Amniotic stem cell (primary cell): ENCODE results near the gene APBB1.
"Not testable (repeated sequence)": the region's sequence is repeated elsewhere in the genome, so short reads cannot be mapped to it uniquely, and the experiment has no call there.

Experiments used
- DNase-seq: peaks from one replicate; lab custom pipeline; 2025; lab: John Stamatoyannopoulos, UW

Gene APBB1

DNA sequence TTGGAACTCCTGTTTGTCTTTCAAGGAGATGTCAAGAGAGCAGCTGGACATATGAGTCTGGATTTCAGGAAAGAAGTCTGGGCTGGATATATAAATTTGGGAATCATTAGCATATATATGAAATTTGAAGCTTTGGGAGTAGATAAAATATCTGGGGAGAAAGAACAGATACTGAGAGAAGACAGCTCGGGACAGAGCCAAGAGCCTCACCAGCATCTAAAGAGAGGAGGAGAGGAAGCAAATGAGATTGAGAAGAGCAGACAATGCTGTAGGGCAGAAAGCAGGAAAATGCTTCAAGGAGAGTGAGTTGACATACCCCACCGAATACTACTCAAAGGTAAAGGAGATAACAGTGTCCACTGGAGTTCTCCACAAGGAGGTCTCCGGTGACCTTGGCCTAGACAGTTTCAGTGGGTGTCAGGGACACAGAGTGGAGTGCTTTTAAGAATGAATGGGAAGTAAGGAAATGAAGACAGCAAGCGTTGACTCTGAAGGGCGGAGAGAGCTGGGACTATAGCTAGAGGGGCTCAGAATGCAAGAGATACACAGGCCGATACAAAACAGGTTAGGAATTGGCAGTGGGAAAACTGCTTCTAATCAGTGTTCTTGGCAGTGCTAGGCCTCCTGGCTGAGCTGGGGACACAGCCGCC lies 862 bp downstream of the APBB1 start:
- no peak for DNase-seq

DNA sequence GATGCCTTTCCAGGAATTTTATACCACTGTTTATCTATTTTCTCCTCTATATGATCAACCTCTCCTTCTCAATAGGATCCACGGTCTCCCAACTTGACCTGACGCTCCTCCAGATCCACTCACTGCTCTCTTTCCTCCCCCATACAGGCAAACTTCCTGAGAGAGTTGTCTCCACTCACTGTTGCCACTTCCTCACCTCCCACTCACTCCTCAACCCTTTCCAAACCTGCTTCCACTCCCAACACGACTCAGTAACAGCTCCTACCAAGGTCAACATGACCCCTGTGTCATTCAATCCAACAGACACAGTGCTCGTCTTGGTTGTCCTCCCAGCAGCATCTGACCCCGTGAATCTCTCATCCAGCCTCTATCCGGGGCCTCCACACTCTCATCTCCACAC lies 3.1 kb downstream of the APBB1 start:
- no peak for DNase-seq

DNA sequence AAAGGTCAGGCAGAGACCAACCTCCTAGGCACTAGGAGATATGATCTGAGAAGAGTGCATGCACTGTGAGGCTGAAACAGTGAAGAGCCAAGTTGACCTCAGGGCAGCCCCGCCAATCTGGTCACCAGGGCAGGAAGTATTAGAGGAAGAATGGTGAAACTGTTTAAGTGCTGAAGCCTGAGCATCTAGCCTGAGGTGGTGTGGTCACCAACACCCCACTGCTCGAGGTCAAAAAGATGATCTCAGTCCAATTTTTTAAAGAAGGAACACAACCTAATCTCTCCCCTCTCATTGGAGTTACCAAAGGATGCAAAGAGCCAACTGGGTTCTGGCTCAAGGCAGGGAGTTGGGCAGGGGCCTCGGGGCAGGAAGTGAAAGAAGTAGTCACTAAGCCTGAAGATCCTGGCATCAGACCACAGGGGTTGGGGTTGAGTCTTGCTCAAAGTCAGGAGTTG lies 4.0 kb downstream of the APBB1 start:
- DNase-seq = no peak

DNA sequence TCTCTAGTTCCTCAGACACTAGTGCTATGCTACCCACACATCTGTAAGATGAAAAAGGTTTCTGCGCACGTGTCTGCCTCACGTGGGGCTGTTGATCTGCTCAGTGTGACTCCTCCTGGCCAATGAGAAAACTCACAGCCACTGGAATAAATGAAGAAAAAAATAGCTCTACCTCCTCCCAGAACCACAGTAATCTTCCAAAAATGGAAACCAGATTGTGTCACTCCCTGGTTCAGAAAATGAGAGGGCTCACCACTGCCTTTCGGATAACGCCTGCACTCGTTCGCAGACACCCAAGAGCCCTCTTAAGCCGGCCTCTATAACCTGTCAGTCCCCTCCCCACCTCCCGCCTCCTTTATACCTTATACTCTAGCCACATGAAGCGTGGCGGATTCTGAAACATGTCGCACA lies 5.1 kb downstream of the APBB1 start:
- DNase-seq = no peak

DNA sequence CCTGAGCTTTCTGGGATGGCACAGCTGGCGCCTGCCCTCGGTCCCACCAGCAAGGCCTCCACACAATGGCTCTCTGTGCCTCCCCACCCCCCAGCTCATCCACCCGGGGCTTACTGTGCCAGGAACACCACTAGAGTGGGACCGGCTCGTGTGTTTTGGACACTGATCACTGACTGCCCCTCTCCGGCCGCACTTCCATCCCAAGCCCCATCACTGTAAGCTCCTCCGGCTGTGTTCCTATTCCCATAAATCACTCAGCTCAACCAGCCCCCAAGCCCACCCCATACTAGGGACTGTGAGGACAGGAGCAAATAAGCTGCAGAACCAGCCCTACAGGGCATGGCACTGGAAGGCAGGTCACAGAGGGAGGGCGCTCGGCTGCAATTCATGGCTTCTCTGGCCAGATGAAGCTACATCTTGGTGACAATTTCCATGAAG lies 7.3 kb downstream of the APBB1 start:
- DNase-seq = no peak

DNA sequence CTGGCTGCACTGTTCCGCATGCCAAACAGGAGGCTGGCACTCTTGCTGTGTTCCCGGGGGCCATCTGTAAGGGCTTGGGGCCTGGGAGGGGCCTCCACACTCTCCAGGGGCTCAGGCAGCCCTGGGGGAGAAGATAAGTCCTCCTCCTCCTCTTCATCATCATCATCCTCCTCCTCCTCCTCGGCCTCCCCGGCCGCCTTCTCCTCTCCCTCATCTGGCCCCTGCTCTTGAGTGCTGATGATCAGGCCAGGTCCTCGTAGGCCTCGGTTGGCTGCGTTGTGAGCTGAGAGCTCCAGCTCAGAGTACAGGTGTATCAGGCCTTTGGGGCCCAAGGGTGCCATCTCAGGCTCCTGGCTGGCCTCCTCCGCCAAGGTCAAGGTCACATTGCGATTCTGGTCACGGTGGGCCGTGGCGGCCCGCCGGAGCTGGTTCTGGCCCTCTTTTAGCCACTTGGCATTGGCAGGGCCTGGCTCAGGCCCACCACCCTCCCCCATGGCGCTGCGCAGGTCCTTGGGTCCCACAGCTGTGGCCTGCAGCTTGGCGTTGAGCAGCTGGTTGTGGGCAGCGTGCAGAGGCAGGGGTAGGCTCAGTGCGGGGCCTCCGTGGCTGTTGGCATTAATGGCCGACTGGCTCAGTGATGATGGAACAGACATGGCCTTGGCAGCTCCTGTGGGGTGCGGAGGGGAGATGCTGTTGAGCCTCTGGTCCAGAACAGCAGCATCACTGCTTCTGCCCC lies 8.0 kb downstream of the APBB1 start:
- no peak for DNase-seq

DNA sequence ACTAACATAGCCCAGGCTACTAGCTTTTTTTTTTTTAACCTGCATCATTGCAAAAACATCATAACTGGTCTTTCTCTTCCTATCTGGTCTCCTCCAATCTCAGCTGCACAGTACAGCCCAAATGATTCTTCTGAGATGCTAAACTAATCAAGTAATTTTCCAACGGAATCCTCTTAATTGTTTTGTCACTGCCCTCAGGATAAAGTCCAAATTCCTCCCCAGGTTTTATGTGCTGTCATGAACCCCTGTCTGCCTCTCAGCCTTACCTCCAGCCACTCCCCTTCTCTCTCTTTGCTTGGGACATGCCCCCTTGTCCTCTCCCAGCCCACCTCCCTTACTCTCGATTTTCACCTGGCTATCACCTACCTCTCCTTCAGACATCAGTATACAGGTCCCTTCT lies 12.5 kb downstream of the APBB1 start:
- no peak for DNase-seq

DNA sequence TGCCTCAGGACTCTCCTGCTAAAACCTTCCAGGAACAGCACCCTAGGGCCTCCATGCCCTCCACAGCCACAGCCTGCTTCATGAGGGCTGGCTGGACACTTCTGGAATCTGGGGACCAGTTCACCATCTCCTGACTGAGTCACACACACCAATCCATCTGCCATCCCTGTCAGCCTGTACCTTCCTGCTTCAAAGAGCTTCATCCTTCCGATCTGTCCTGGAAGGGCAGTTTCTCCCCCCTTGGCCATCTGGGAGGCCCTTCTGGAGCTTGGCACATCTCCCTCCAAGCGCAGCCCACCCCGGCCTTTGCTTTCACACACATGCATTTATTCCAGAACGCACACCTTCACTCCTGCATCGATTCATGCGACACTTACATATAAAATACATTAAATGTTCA lies 13.0 kb downstream of the APBB1 start:
- no peak for DNase-seq

DNA sequence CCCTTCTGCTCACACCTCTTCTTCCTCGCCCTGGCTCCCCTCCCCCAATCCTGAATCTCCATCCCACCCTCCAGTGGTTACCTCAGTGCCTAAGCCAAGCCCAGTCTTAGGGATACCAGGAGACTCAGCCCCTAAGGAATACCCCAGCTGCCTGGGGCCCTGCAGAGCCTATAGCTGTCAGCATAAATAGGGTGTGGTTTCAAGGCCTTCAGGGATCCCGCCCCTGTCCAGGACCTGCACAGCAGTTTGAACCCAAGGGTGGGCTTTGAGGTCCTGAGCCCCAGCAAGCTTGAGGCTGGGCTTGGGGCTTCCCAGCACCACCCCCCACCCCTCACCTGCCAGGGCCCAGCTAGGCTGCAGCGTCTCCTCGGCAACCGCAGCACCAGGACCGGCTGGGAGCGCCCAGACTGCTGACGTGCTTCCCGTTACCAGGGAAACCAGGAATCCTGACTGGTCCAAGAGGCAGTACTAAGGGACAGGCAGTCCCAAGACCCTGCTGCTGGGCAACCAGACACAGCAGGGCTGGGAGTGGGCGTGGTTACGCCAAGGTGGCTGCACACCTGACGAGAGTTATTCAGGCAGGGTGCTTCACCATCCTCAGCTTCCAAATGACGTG lies 13.7 kb downstream of the APBB1 start:
- no peak for DNase-seq

DNA sequence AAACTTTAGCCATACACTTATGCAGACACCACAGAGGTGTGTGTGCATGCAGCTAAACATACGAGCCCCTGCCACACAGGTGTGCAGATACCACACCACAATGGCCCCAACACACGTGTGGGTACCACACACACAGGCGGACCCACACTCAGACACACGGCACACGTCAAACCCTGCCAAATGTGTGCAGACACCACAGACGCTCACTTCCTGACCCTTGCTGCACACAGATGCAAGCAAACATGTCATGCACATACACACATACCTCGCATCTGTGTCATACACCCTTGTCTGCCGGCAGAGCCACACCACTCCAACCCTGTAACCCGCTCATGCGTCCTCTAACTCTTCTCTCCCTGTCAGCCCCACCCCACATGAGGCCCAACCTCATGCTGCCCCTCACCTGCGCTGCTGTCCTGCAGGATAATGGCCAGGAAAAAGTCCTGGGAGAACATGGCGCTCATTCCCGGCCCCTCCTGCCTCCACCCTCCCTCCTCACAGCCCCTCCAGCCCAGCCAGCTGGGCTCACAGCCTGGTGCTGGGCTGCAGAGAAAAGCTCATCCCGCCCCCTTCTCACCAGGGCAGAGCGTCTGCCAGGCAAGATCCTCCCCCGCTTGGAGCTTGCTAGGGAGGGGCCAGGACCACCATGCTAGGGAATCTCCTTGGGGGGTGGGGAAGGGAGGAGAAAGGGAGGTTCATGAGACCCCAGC lies 14.4 kb downstream of the APBB1 start:
- no peak for DNase-seq

DNA sequence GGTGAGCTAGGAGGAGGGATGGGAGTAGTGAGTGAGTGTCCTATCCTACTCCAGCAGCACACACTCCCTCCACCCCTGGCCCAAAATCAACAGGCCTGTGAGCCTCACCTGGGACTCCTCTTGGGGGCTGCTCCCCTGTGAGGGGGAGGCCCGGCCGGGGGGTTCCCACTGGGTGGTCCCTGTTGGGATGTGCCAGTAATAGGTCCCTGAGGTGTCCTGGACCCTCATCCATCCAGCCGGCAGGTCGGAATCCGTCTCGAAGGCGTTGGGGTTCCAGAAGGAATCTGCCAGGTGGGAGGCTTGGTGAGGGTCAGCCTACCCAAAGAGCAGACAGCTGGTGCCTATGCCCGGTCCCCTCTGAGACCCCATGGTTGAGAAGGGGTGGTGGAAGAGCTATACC lies 15.4 kb downstream of the APBB1 start:
- DNase-seq = no peak

DNA sequence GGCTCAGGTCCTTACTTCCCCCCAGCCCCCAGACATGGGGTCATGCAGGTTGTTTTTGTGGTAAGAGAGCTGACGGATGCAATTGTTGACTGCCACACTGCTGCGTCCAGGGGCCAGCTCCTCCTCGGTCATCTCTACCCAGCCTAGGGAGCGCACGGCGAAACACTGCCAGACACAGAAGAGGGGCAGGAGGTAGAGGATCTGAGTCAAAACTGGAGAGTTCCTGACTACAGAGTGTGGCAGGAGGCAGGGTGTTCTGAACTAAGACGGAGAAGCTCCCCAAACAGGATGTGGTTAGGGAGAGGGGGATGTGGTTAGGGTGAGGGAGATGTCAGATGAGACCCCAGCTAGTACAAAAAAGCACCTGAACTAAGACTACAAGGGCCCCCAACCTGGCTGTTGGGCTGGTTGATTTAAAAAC lies 16.3 kb downstream of the APBB1 start:
- DNase-seq = no peak

DNA sequence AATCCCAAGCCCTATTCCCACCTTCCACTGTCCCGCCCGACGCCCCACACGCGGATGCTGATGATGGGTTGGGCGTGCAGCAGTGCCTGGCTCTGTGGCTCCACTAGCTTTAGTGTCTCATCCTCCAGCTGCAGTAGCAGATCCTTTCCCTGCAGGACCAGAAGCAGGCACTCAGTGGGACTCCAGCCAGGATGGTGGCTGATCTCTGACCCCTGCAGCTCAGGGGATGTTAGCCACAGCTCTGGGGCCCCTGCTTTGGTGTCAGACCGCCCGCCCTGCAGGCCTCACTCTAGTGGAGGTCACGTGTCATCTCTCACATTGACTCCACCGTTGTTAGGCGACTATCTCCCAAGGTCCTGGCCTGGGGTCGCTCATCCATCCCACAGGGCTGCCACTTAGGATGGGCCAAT lies 16.8 kb downstream of the APBB1 start:
- DNase-seq = no peak

DNA sequence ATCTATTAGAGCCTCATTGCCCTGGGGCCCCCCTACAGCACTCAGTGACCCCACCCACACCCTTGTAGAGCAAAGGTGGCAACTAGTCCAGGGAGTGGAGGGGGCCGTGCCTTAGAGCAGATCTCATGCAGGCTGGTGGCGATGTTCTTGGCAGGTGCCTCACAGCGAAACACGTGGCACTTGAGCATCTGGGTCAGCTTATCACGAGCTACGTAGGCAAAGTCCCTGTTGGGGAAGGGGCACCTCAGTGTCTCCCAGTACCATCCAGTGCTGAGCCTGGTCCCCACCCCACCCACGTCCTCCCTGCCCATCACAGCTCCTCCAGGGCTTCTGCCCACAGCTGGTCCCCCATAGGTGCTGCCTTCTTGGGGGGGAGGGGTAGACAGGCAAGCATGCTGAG lies 17.4 kb downstream of the APBB1 start:
- DNase-seq = no peak

DNA sequence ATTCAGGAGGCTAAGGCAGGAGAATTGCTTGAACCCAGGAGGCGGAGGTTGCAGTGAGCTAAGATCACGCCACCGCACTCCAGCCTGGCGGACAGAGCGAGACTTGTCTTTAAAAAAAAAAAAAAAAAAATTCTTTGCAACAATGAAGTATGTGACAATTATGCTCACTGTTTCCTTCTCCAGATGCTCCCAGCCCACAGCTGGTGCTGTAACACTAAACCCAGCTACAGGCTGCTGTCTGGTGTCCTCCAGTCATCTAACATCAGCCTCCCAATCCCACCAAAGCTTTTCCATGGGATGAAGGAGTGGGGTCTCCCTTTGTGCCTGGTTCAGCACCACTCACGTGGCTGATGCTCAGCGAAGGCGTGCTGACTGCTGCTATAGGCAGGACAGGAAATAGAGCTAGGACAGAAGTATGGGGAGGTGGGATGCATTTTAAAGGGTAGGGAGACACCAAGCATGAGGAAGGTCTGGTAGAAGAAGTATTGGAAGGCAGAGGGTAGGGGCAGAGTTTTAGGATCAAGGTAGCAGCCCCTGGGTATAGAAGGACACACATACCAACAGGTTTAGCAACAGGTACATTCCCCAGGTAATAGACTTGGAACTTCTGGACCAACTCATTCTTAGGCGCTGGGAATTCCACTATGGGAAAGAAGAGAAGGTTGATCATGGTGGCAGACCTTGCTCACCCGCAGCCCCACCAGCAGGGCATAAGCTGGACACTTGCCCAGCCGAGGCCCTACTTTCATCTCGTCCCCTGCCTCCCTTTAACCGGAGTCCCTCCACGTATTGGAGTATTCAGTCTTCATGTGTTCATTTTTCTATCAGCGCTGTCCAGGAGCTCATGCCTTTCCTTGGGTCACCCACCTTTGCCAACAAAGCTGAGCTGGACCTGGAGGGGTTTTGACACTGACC lies 18.2 kb downstream of the APBB1 start:
- DNase-seq = no peak

DNA sequence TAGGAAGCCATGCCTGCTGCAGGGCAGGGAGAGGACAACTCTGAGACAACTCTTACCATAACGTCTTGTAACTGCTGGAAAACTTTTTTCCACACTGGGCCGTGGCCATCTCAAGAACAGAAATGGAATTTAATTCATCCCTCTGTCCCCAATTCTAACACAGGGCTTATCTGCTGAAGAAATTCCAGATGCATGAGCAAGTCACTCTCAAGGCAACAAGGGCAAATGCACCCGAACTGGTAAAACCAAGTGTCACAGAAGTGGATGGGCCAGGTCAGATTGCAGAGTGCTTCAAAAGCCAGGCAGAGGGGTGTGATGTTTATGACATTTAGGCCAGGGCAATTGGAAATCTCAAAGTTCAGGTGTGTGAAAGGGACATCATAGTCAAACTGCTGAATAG lies 21.3 kb downstream of the APBB1 start:
- peak; percentile 36 for DNase-seq

DNA sequence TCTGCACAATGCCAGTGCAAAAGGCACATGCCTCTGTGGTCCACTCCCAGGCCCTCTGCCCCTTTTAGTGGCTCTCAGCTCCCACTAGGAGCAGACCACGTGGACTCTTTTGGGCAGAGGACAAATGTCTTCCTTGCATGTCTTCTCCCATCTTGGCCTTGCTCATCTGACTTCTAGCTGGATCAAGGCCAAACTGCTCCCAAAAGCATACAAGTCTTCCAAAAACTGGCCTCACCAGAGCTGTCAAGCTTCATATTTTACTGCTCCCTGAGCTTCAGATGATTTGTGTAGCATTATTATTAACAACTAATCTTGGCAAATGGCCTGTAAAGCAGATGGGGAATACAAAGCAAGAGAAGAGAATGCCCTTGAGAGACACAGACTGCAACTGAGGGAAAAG lies 21.7 kb downstream of the APBB1 start:
- DNase-seq = no peak

DNA sequence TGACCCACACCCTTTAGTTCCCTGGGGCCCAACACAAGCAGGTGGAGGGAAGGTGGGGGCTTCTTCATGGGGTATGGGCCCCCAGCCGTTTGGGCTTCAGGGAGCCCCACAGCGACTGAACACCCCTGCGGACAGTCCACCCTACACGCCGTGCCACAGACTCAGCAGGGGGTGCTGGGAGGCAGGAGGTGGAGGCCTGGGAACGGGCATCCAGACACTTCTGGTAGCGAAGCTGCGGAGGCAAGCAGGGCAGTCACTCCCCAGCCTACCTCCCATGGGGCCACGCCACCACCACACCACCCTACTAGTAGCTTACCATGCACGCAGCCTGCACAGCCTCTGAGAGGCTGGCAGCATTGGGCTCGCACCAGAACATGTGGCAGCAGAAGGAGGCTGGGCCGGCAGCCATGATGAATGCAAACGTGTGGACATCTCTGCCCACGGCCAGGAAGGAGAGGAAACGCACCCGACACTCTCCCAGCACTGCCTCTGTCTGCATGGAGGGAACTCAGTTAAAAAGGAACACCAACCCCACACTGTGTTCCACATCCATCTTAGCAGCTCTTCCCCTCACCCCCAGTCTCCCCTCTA lies 23.3 kb downstream of the APBB1 start:
- no peak for DNase-seq

DNA sequence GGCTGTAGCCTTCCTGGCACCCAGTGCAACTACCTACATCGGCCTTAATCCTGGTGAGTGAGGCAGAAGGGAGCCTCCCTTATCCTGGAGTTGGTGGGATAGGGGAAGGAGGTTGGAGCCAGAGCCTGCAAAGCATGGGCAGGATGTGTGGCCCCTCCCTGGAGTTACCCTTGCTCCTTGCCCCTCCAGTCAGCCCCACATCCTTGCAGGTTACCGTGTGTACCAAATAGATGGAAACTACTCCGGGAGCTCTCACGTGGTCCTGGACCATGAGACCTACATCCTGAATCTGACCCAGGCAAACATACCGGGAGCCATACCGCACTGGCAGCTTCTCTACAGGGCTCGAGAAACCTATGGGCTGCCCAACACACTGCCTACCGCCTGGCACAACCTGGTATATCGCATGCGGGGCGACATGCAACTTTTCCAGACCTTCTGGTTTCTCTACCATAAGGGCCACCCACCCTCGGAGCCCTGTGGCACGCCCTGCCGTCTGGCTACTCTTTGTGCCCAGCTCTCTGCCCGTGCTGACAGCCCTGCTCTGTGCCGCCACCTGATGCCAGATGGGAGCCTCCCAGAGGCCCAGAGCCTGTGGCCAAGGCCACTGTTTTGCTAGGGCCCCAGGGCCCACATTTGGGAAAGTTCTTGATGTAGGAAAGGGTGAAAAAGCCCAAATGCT lies 24.8 kb downstream of the APBB1 start:
- DNase-seq = no peak

DNA sequence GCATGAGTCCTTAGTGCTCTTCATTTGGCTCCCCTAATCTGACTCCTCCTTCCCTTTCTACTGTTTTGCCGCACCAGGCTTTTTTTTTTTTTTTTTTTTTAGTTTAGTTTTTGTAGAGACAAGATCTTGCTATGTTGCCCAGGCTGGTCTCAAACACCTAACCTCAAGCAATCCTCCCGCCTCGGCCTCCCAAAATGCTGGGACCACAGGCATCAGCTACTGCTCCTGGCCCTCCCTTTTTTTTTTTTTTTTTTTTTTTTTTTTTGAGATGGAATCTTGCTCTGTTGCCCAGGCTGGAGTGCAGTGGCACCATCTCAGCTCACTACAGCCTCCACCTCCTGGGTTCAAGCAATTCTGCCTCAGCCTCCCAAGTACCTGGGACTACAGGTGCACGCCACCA lies 26.6 kb downstream of the APBB1 start:
- not testable (repeated sequence) for DNase-seq
